Islet precursor cell (in vitro differentiated cells): ENCODE measurements around the gene USP21.
"Not testable (repeated sequence)": the region's sequence is repeated elsewhere in the genome, so short reads cannot be mapped to it uniquely, and the experiment has no call there.

Experiments
- DNase-seq: peaks from one replicate; pipeline ENCODE4 v3.0.0-alpha.2; 2018

The USP21 gene

GRCh38 chr1:161159087-161159912, at the start of gene USP21:
Gene USP21, plus strand, starts transcription at chr1:161159500. Its CDS starts 1,141 bp downstream, at chr1:161160641.
- peak; percentile 95 for DNase-seq

- DNase-seq: no peak
These were observed 48.2 kb upstream of the USP21 start for GRCh38 chr1:161111117-161111516.

- DNase-seq: no peak
These were observed 47.8 kb upstream of the USP21 start for GRCh38 chr1:161111527-161111926.

- no peak for DNase-seq
These were observed 45.4 kb upstream of the USP21 start for GRCh38 chr1:161113915-161114314.

- DNase-seq: no peak
These were observed 44.7 kb upstream of the USP21 start for GRCh38 chr1:161114556-161114955.

- DNase-seq: no peak
These were observed 44.1 kb upstream of the USP21 start for GRCh38 chr1:161115132-161115711.

- DNase-seq: not testable (repeated sequence)
These were observed 43.3 kb upstream of the USP21 start for GRCh38 chr1:161115961-161116360.

- peak; percentile 95 for DNase-seq
These were observed 41.3 kb upstream of the USP21 start, which contains the start of the genes NIT1 and PFDN2 for GRCh38 chr1:161117759-161118581. Gene NIT1, plus strand, starts transcription at chr1:161118105. Its CDS starts 72 bp downstream, at chr1:161118177. Gene PFDN2, minus strand, starts transcription at chr1:161118037. Its CDS starts 11 bp downstream, at chr1:161118026.

- peak; percentile 89 for DNase-seq
These were observed 40.0 kb upstream of the USP21 start for GRCh38 chr1:161119092-161119903.

GRCh38 chr1:161121042-161121650, 38.2 kb upstream of the USP21 start:
- no peak for DNase-seq

- no peak for DNase-seq
These were observed 37.5 kb upstream of the USP21 start for GRCh38 chr1:161121834-161122233.

- DNase-seq: no peak
These were observed 36.3 kb upstream of the USP21 start for GRCh38 chr1:161122967-161123366.

- no peak for DNase-seq
These were observed 31.7 kb upstream of the USP21 start for GRCh38 chr1:161127649-161128048.

- DNase-seq: no peak
These were observed 30.5 kb upstream of the USP21 start for GRCh38 chr1:161128591-161129420.

GRCh38 chr1:161130266-161130665, 29.0 kb upstream of the USP21 start:
- DNase-seq: no peak

GRCh38 chr1:161131523-161132409, 27.5 kb upstream of the USP21 start:
- DNase-seq: no peak

GRCh38 chr1:161132410-161133219, 26.7 kb upstream of the USP21 start, which contains the start of gene DEDD:
Gene DEDD, minus strand, starts transcription at chr1:161132667. Its CDS starts 8,205 bp downstream, at chr1:161124462.
- DNase-seq: peak; percentile 98

GRCh38 chr1:161133220-161133740, 26.0 kb upstream of the USP21 start:
- no peak for DNase-seq

- DNase-seq: no peak
These were observed 21.4 kb upstream of the USP21 start for GRCh38 chr1:161137881-161138280.
